ENCODE results near the gene LPGAT1.

The LPGAT1 gene

GRCh38 chr1:211762206-211762605, 68.4 kb downstream of the LPGAT1 start:
- DNase-seq (ENCODE audit: low read depth), result no peak

DNA sequence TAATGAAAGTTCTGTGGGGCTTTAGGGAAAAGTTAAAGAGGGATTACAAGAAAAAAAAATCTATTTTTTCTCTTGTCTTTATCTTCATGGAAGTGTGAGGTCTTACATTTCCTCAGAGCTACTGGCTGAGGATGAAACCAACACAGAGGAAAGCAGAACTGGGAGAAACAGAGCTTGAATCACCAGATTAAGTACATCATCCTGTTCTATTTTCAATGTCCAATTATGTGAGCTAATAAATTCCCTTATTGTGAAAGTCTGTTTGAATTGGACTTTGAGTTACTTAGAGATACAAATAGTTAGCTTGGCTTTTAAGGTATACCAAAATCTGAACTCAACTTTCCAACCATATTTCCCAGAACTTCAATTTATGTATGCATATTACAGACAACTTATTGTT, 69.2 kb downstream of the LPGAT1 start:
- no peak for DNase-seq (ENCODE audit: low read depth)

GRCh38 chr1:211756471-211757020, 74.0 kb downstream of the LPGAT1 start:
- no peak for DNase-seq (ENCODE audit: low read depth)

DNA sequence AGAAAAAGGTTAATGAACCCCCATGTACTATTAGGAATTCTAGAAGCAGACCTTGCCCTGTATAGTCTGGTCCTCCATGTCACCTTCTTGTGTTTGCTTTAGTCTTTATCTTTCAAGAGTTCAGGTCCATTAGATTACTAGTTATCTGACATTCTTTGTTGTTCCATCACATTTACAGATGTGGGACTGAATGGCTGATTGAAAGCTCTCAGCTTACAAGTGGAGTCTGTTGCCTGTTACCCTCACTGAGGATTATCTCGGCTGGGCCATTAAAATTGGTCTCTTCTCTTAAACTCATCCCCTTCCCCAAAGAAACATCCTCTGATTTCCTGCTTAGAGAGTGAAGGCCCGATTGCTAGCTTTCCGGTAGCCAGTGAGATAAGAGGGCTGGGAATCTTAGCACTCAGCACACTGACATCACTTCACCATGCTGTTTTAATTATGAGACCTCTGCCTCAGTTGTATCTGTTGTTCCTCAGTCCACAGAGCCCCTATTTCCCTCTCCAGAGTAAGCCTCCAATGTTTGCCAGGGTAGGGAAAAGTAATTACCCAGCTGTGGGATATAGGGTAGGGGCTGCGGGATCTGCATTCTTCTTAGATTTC, 76.8 kb downstream of the LPGAT1 start:
- no peak for DNase-seq (ENCODE audit: low read depth)

DNA sequence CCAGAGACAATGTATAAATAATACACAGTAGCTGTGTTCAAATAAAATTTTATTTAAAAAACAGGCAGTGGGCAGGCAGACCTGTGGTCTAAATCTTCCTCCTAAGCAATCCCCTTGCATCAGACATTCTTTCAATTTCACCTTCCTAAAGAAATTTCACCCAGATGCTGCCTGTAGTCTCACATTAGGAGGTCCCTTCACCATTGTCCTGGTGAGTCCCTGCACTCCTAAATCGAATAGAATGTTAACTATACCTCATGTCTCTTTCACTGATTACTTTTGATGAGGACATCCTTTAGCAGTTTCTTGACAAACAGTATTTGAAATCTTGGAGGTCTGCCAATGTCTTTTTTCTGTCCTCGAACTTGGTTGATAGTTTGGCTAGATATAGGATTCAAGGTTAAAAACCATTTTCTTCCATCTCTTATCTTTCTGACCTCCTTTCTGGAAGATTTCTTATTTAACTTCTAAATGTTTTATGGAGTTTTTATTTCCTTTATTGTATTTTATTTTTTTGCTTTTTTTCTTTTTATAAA, 77.5 kb downstream of the LPGAT1 start:
- DNase-seq (ENCODE audit: low read depth), result no peak

- no peak for DNase-seq (ENCODE audit: low read depth)
Observed at GRCh38 chr1:211752317-211752716, 78.2 kb downstream of the LPGAT1 start.

- DNase-seq (ENCODE audit: low read depth), result no peak
Observed at GRCh38 chr1:211751438-211751837, 79.1 kb downstream of the LPGAT1 start.

DNA sequence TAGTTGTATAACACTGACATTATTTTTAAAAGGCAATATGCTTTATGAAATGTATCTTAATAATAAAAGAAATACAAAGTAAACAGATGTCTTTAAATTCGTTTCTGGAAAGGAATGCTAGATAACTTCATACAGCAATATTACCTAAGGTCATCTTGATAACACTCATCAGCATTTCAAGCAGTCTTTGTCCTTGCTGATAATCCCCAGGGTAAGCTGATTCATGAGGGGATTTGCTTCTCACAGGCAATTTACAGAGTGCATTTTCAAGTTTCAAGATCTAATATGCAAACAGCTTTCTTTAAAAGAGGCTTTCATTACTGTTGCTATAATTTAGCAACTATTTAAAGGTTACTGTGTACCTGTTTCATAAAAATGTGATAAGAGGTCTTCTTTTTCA, 80.0 kb downstream of the LPGAT1 start:
- no peak for DNase-seq (ENCODE audit: low read depth)

DNA sequence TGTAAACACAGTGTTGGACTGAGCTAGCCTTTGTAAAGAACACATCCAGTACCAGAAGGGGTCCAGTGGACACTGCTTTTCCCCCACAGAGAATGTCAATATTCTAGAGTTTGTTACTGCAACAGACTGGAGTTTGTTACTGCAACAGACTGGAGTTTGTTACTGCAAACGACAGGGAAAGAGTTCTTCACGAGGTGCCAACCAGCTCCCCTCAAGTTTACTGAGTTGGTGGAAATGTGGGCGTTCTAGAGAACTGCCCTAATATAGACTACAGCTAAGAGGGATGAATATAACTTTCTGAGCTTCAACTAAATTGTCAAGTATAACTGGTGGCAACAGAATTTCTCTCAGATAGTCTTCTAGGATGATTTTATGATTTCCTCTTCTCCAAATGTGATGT, 81.3 kb downstream of the LPGAT1 start:
- no peak for DNase-seq (ENCODE audit: low read depth)

DNA sequence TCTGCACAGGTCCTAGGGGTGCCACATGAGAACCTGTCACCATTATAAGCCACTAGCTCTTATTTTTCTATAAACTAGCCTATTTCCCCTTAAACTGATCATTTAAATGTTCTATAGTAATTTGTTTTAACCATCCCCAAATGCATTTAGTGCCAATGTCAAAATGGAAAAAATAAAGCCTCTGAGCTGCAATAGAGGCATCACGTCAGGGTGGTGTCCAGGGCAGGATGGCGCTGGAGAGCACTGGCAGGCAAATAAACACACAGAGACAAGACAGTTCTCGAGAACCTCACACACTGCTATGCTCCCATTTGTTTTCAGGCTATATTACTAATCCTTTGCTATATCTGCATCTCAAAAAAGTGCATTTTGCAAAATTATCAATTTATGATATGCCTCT, 81.8 kb downstream of the LPGAT1 start:
- DNase-seq (ENCODE audit: low read depth), result no peak

- DNase-seq (ENCODE audit: low read depth), result no peak
Observed at GRCh38 chr1:211742889-211743529, 87.6 kb downstream of the LPGAT1 start.

GRCh38 chr1:211742272-211742671, 88.3 kb downstream of the LPGAT1 start:
- no peak for DNase-seq (ENCODE audit: low read depth)

DNA sequence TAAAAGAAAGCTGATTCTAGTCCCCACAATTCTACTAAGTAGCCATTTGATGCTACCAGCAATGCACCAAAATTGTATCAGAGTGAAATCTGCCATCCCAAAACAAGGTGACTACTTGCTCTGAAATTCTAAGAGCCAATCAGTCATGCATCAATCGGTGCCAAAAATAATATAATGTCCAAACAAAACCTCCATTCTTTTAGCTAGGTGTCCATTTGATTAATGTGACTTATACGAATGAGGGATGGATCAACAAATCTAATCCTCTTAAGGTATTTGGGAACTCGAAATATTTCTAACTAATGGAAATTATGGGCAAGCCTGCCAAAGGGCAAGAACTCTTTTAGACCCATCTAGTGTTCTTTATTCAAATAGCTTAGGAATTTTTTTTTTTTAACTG, 88.8 kb downstream of the LPGAT1 start:
- no peak for DNase-seq (ENCODE audit: low read depth)

GRCh38 chr1:211741116-211741515, 89.4 kb downstream of the LPGAT1 start:
- DNase-seq (ENCODE audit: low read depth), result no peak

DNA sequence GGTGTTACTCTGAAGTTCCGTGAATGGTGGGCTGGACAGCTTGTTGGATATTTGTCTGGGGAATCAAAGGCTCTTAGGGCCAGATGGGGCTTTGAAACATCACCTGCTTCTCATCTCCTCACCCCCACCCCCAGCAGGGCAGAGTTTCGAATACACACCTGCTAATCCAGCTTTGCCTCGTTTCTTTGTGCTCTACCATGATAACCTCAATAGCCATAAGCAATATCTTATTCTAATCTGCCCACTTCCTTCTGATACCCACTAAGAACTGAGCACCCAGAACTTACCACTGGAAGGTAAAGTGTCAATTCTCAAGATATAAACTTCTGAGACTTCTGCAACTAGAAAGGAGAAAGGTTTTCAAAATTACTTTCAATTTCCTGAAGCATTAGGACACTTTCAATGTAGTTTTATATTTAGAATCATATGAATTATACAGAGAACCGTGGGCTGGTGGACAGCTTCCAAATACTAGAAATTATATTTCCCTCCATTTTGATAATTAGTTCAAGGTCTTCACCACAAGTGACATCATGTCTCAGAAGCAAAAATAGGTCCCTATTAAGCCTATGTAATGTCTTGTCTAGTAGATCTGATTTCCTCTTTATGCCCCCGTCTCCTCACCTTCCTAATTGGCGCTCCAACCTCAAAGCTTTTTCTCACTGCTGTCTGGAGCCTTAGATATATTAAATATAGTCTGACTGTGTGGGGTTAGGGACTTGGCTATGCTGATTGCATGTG, 90.7 kb downstream of the LPGAT1 start:
- no peak for DNase-seq (ENCODE audit: low read depth)

- DNase-seq (ENCODE audit: low read depth), result no peak
Observed at GRCh38 chr1:211738691-211739301, 91.8 kb downstream of the LPGAT1 start.

DNA sequence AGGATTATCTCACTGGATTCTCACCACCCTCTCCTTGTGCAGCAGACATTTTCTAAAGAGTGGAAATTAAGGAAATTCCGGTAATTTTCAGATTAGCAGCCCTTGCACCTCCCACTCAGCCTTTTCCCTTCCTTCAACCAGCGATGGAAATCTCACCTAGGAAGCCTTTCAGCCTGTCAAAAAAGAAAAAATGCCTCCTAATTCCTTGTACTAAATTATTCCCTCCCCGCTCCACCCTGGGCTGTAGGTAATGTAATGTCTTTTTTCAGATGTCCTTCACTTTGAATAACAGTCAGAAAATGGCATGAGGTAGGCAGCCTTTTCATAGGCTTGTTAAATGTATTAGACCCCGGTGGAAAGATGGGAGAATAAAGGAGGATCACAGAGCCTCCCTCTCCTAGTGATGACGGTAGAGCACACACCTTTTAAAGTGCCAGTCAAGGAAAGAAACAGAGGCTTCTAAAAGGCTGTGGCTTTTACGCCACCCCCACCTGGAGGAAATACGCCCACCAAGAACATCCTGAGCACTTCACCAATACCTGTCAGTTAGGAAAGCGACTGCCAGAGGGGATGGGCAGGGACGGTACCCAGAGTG, 92.4 kb downstream of the LPGAT1 start:
- no peak for DNase-seq (ENCODE audit: low read depth)

DNA sequence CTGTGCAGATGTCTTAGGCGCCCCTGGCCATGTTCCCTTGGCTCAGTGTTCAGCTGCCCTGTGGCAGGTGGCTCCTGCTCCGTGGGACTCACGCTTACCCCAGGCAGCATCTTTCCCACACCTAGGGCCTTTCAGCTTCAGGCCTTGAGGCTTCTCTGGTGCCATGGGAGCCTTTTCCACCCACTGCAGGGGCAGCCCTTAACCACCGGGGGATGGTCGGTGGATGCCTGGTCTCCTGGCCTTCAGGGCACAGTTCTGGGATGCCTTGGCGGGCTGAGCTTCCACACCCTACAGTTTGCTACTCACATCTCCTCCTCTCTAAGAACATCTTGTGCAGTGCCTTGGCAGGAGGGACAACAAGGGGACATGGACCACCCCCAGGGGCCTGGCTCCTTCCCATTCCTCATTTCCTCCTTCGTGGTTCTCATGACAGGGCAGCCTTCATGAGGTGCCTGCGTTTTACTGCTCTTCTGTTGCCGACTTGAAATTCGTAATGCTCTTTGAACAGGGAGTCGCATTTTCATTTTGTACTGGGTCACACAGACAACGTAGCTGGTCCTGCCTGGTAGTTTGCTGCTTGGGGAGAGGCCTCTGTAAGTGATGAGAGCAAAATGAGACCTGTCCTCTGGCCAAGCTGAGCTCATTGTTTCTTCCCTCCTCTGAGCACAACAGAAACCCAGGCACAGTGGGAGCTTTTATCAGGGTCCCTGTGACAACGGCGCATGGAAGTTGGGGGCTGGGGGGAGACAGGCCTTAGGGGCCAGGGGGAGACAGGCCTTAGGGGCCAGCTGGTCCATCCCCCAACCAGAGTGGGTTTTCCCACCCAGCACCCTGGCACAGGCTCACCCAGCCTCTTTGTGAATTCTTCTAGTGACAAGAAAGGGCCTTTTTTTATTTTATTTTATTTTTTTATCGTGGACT, 93.2 kb downstream of the LPGAT1 start:
- DNase-seq (ENCODE audit: low read depth), result no peak

GRCh38 chr1:211736351-211736915, 94.1 kb downstream of the LPGAT1 start:
- no peak for DNase-seq (ENCODE audit: low read depth)
